ENCODE measurements around the gene STK32B. TPM values are rescaled to one million over a fixed set of nuclear protein-coding genes. Genes with fewer than 3 reads are reported as not detected.

The STK32B gene
- total and polyA plus RNA-seq, 2 donors (not counting 3 experiments of a cell fraction or from before 2014, with no cell fraction given), result 5.6 to 7.8 TPM

GRCh38 chr4:5143940-5144339, 92.7 kb downstream of the STK32B start:
- no peak overlapping the region for H3K4me3 ChIP-seq (replicated peaks in 1 of 3; ENCODE audit: insufficient read depth in 1 of 3, low read depth in 1 of 3, low read length in 3 of 3)
- no peak overlapping the region for H3K9ac ChIP-seq (replicated peaks; ENCODE audit: extremely low read depth, insufficient read depth, low read length)
- no peaks in the 10 kb centered on the region for H3K4me1 ChIP-seq (ENCODE audit: control insufficient read depth, extremely low read depth, insufficient read depth, low read length)
- intact Hi-C loops (cut with micrococcal nuclease), result loop anchor here (10.0 kb wide), 1 partner anchor 659 kb away; no protein-coding TSS in a partner anchor
- no peak overlapping the region for H3K27ac ChIP-seq (ENCODE audit: insufficient read depth, low read depth, low read length)
- no TSS peak for BruUV-seq (replicated peaks)
- no peak overlapping the region for H2AFZ ChIP-seq (ENCODE audit: low read depth, low read length)
- no peaks in the 10 kb centered on the region for H3K36me3 ChIP-seq (ENCODE audit: control insufficient read depth in 2 of 2, extremely low read depth in 1 of 2, insufficient read depth in 2 of 2, low read length in 2 of 2)
- TF ChIP-seq FOS (IDR thresholded peaks at IDR 0.05; ENCODE audit: borderline replicate concordance, insufficient read depth, low read length), result no peak
- TF ChIP-seq JUN (IDR thresholded peaks at IDR 0.05; ENCODE audit: borderline replicate concordance, insufficient read depth, insufficient read length, low read depth), result no peak
- TF ChIP-seq EZH2 (IDR thresholded peaks at IDR 0.05; ENCODE audit: borderline replicate concordance, low read depth, low read length, severe bottlenecking), result no peak
- TF ChIP-seq POLR2AphosphoS5 (IDR thresholded peaks at IDR 0.05; ENCODE audit: insufficient read depth, low read depth, low read length), result no peak
- TF ChIP-seq GATA2 (IDR thresholded peaks at IDR 0.05; ENCODE audit: insufficient read depth, insufficient read length, low read depth, low read length), result no peak
- H3K79me2 ChIP-seq (ENCODE audit: control insufficient read depth, insufficient read depth, low read length), result no peaks in the 10 kb centered on the region
- H3K9me3 ChIP-seq (replicated peaks; ENCODE audit: control insufficient read depth, insufficient read depth, low read length), result no peaks in the 10 kb centered on the region
- CTCF ChIA-PET, result interaction anchor here (1.2 kb wide), 1 partner anchor 93 kb away, joined by 14 read pairs; the partner anchor contains the start of gene STK32B
- H3K27me3 ChIP-seq (ENCODE audit: control insufficient read depth in 2 of 2, insufficient read depth in 2 of 2, low read length in 2 of 2), result peaks cover 2 to 4% of the 10 kb centered on the region in 2 experiments
- FAIRE-seq, result no peak
- no peaks in the 10 kb centered on the region for H4K20me1 ChIP-seq (replicated peaks; ENCODE audit: control insufficient read depth, extremely low read depth, insufficient read depth, low read length)
- no peak for DNase-seq (ENCODE audit: low read depth, low spot score)
- H3K9me1 ChIP-seq (replicated peaks; ENCODE audit: control insufficient read depth, extremely low read depth, insufficient read depth, low read length), result no peaks in the 10 kb centered on the region
- dilution Hi-C loops (cut with MboI; ENCODE audit: extremely low pct_ligation_motif_present, low sequenced_read_pairs), result no loop called here
- POLR2A ChIA-PET, result no interaction called here
- no peak overlapping the region for H3K4me2 ChIP-seq (ENCODE audit: insufficient read depth, low read length)

- no peaks in the 10 kb centered on the region for H3K4me1 ChIP-seq (ENCODE audit: control insufficient read depth, extremely low read depth, insufficient read depth, low read length)
- POLR2A ChIA-PET, result no interaction called here
- no peaks in the 10 kb centered on the region for H3K9me1 ChIP-seq (replicated peaks; ENCODE audit: control insufficient read depth, extremely low read depth, insufficient read depth, low read length)
- H3K79me2 ChIP-seq (ENCODE audit: control insufficient read depth, insufficient read depth, low read length), result no peaks in the 10 kb centered on the region
- no peaks in the 10 kb centered on the region for H3K36me3 ChIP-seq (ENCODE audit: control insufficient read depth in 2 of 2, extremely low read depth in 1 of 2, insufficient read depth in 2 of 2, low read length in 2 of 2)
- H3K9ac ChIP-seq (replicated peaks; ENCODE audit: extremely low read depth, insufficient read depth, low read length), result no peak overlapping the region
- H2AFZ ChIP-seq (ENCODE audit: low read depth, low read length), result no peak overlapping the region
- dilution Hi-C loops (cut with MboI; ENCODE audit: extremely low pct_ligation_motif_present, low sequenced_read_pairs), result no loop called here
- no peak overlapping the region for H3K4me2 ChIP-seq (ENCODE audit: insufficient read depth, low read length)
- intact Hi-C loops (cut with micrococcal nuclease), result loop anchor here (10.0 kb wide), 1 partner anchor 660 kb away; no protein-coding TSS in a partner anchor
- peaks cover 2 to 4% of the 10 kb centered on the region in 2 experiments for H3K27me3 ChIP-seq (ENCODE audit: control insufficient read depth in 2 of 2, insufficient read depth in 2 of 2, low read length in 2 of 2)
- CTCF ChIA-PET, result interaction anchor here (1.2 kb wide), 1 partner anchor 94 kb away, joined by 14 read pairs; the partner anchor contains the start of gene STK32B
- no peaks in the 10 kb centered on the region for H3K9me3 ChIP-seq (replicated peaks; ENCODE audit: control insufficient read depth, insufficient read depth, low read length)
- BruUV-seq (replicated peaks), result no TSS peak
- FAIRE-seq (no peak), DNase-seq (ENCODE audit: low read depth, low spot score) (no peak)
- no peak overlapping the region for H3K27ac ChIP-seq (ENCODE audit: insufficient read depth, low read depth, low read length)
- H4K20me1 ChIP-seq (replicated peaks; ENCODE audit: control insufficient read depth, extremely low read depth, insufficient read depth, low read length), result no peaks in the 10 kb centered on the region
- H3K4me3 ChIP-seq (replicated peaks in 1 of 3; ENCODE audit: insufficient read depth in 1 of 3, low read depth in 1 of 3, low read length in 3 of 3), result no peak overlapping the region
- TF ChIP-seq JUN (IDR thresholded peaks at IDR 0.05; ENCODE audit: borderline replicate concordance, insufficient read depth, insufficient read length, low read depth), result no peak
- no peak for TF ChIP-seq MAX (IDR thresholded peaks at IDR 0.05; ENCODE audit: insufficient read depth, insufficient read length)
- TF ChIP-seq MYC (IDR thresholded peaks at IDR 0.05; ENCODE audit: low read depth, low read length), result no peak
- no peak for TF ChIP-seq GATA2 (IDR thresholded peaks at IDR 0.05; ENCODE audit: insufficient read depth, insufficient read length, low read depth, low read length)
These were observed 93.1 kb downstream of the STK32B start for GRCh38 chr4:5144384-5144783.

Measured in endothelial cell of umbilical vein (primary cell).